GM18507 (cell line): Measurements from ENCODE around the gene ANKS1A.
"Not testable (repeated sequence)": the region's sequence is repeated elsewhere in the genome, so short reads cannot be mapped to it uniquely, and the experiment has no call there.

ENCODE experiments used
- DNase-seq: peaks from one replicate; pipeline ENCODE4 v3.0.0; 2011; ENCODE audit warnings: low read depth; ENCODE audit not compliant: insufficient read length; ENCODE audit errors: extremely low spot score
- FAIRE-seq: peaks from 2 replicates; lab custom pipeline; 2011; peaks lifted over from hg19 to GRCh38; lab: Jason Lieb, UNC

ANKS1A gene

GRCh38 chr6:34877869-34878485, 11.1 kb upstream of the ANKS1A start:
- FAIRE-seq (no peak), DNase-seq (no peak)

GRCh38 chr6:34884073-34884472, 5.0 kb upstream of the ANKS1A start:
- FAIRE-seq, DNase-seq: not testable (repeated sequence)

GRCh38 chr6:34884996-34885395, 4.1 kb upstream of the ANKS1A start:
- no peak for FAIRE-seq
- no peak for DNase-seq

GRCh38 chr6:34885837-34886236, 3.2 kb upstream of the ANKS1A start:
- FAIRE-seq = not testable (repeated sequence)

GRCh38 chr6:34887753-34888513, 1.1 kb upstream of the ANKS1A start, which contains the start of gene TAF11:
TSS of gene TAF11 (minus strand) at chr6:34888042. CDS start at chr6:34887957, 85 bp downstream.
- peak; percentile 87 for FAIRE-seq
- peak; percentile 81 for DNase-seq

More at GRCh38 chr6:34885837-34886236, 3.2 kb upstream of the ANKS1A start:
- DNase-seq = not testable (repeated sequence)

- no peak for FAIRE-seq
- no peak for DNase-seq
These were observed 570 bp upstream of the ANKS1A start for GRCh38 chr6:34888514-34888856.

- FAIRE-seq = no peak
- no peak for DNase-seq
These were observed 1.5 kb downstream of the ANKS1A start for GRCh38 chr6:34890533-34890925.

GRCh38 chr6:34891296-34891695, 2.2 kb downstream of the ANKS1A start:
- DNase-seq (no peak), FAIRE-seq (no peak)

GRCh38 chr6:34894693-34895092, 5.6 kb downstream of the ANKS1A start:
- FAIRE-seq = no peak

GRCh38 chr6:34897130-34897529, 8.1 kb downstream of the ANKS1A start:
- no peak for DNase-seq
- FAIRE-seq = no peak

More at GRCh38 chr6:34894693-34895092, 5.6 kb downstream of the ANKS1A start:
- no peak for DNase-seq

GRCh38 chr6:34897716-34898115, 8.7 kb downstream of the ANKS1A start:
- no peak for FAIRE-seq

GRCh38 chr6:34899748-34900147, 10.7 kb downstream of the ANKS1A start:
- not testable (repeated sequence) for FAIRE-seq, DNase-seq

More at GRCh38 chr6:34897716-34898115, 8.7 kb downstream of the ANKS1A start:
- DNase-seq = no peak

- no peak for FAIRE-seq
These were observed 11.4 kb downstream of the ANKS1A start for GRCh38 chr6:34900321-34901031.

GRCh38 chr6:34901930-34902329, 12.9 kb downstream of the ANKS1A start:
- FAIRE-seq (no peak), DNase-seq (no peak)

More at GRCh38 chr6:34900321-34901031, 11.4 kb downstream of the ANKS1A start:
- DNase-seq = no peak

GRCh38 chr6:34904990-34905613, 16.0 kb downstream of the ANKS1A start:
- DNase-seq = no peak
- FAIRE-seq = no peak

- no peak for FAIRE-seq
- no peak for DNase-seq
These were observed 17.8 kb downstream of the ANKS1A start for GRCh38 chr6:34906826-34907225.

GRCh38 chr6:34908194-34908593, 19.1 kb downstream of the ANKS1A start:
- no peak for DNase-seq
- FAIRE-seq = no peak

GRCh38 chr6:34909320-34909883, 20.3 kb downstream of the ANKS1A start:
- FAIRE-seq (no peak), DNase-seq (no peak)

- no peak for DNase-seq
- FAIRE-seq = no peak
These were observed 22.8 kb downstream of the ANKS1A start for GRCh38 chr6:34911822-34912221.
